Neural progenitor cell (in vitro differentiated cells): ENCODE data around the gene SEMA3C. TPM values are rescaled to one million over a fixed set of nuclear protein-coding genes. Genes with fewer than 3 reads are reported as not detected.

ENCODE experiments used
- DNase-seq: peaks from one replicate; pipeline ENCODE4 v3.0.0-alpha.2; 2016; ENCODE audit warnings: low spot score
- H2AFZ ChIP-seq: fragments of 200-600 bp; sonication (generic); replicated peaks from 2 replicates; pipeline ENCODE4 v1.6.1; 2016; ENCODE audit warnings: antibody characterized with exemption
- H3F3A ChIP-seq: fragments of 200-600 bp; sonication (generic); 2 replicates; pipeline ENCODE4 v1.6.1; 2016; ENCODE audit warnings: antibody characterized with exemption, low read depth
- H3K27ac ChIP-seq: fragments of 200-600 bp; sonication (generic); 2 replicates; pipeline ENCODE4 v1.5.1; 2016; ENCODE audit warnings: mild to moderate bottlenecking
- H3K27me3 ChIP-seq: fragments of 200-600 bp; sonication (generic); 2 replicates; pipeline ENCODE4 v1.6.1; 2016; ENCODE audit warnings: mild to moderate bottlenecking, moderate library complexity
- H3K36me3 ChIP-seq: fragments of 200-600 bp; sonication (generic); 2 replicates; pipeline ENCODE4 v1.5.1; 2016
- H3K4me1 ChIP-seq: fragments of 200-600 bp; sonication (generic); 2 replicates; pipeline ENCODE4 v1.6.1; 2016; ENCODE audit warnings: mixed run types
- H3K4me2 ChIP-seq: fragments of 200-600 bp; sonication (generic); 2 replicates; pipeline ENCODE4 v1.6.1; 2016
- H3K4me3 ChIP-seq: fragments of 200-600 bp; sonication (generic); 2 replicates; pipeline ENCODE4 v1.5.1; 2016
- H3K79me2 ChIP-seq: fragments of 200-600 bp; sonication (generic); 2 replicates; pipeline ENCODE4 v1.6.1; 2016; ENCODE audit warnings: low read depth
- H3K9ac ChIP-seq: fragments of 200-600 bp; sonication (generic); 2 replicates; pipeline ENCODE4 v1.6.1; 2016
- H3K9me3 ChIP-seq: fragments of 200-600 bp; sonication (generic); 2 replicates; pipeline ENCODE4 v1.5.1; 2016; ENCODE audit warnings: low read depth
- H4K20me1 ChIP-seq: fragments of 200-600 bp; sonication (generic); 2 replicates; pipeline ENCODE4 v1.6.1; 2016; ENCODE audit warnings: low read depth
- H3K27ac Mint-ChIP-seq: 3 replicates; pipeline ENCODE4 v1.8.0; 2021; ENCODE audit warnings: mixed read lengths
- H3K27me3 Mint-ChIP-seq: 2 replicates; pipeline ENCODE4 v1.8.0; 2022; ENCODE audit warnings: low read depth, mild to moderate bottlenecking, inconsistent platforms, moderate library complexity, mixed read lengths; ENCODE audit not compliant: insufficient read depth
- H3K36me3 Mint-ChIP-seq: 3 replicates; pipeline ENCODE4 v1.8.0; 2021; ENCODE audit warnings: mixed read lengths
- H3K4me1 Mint-ChIP-seq: 3 replicates; pipeline ENCODE4 v1.8.0; 2021; ENCODE audit warnings: mixed read lengths
- H3K4me3 Mint-ChIP-seq: 3 replicates; pipeline ENCODE4 v1.8.0; 2021; ENCODE audit warnings: mild to moderate bottlenecking, moderate library complexity, mixed read lengths
- H3K9me3 Mint-ChIP-seq: 3 replicates; pipeline ENCODE4 v1.8.0; 2020; ENCODE audit warnings: mixed read lengths
- CTCF ChIP-seq: fragments of 200-600 bp; sonication (generic); IDR thresholded peaks from 2 replicates; pipeline ENCODE4 v1.5.1; 2017; ENCODE audit warnings: antibody characterized with exemption, mild to moderate bottlenecking
- EZH2 ChIP-seq: fragments of 200-600 bp; sonication (generic); IDR thresholded peaks from 2 replicates; pipeline ENCODE4 v1.6.1; 2017; ENCODE audit warnings: antibody characterized with exemption, mild to moderate bottlenecking, moderate library complexity
- EZH2phosphoT487 ChIP-seq: fragments of 200-600 bp; sonication (generic); IDR thresholded peaks from 2 replicates; pipeline ENCODE4 v1.6.1; 2017; ENCODE audit warnings: antibody characterized with exemption
- total RNA-seq: library from RNA; depleted of rRNA; stranded (reverse); fragments of >200 nt; gene quantifications from 2 replicates; pipeline ENCODE4 v1.2.3, GENCODE V29; 2015; ENCODE audit warnings: low replicate concordance

SEMA3C gene
- total RNA-seq, 1 donor from 2014 or later: 0.54 TPM

DNA sequence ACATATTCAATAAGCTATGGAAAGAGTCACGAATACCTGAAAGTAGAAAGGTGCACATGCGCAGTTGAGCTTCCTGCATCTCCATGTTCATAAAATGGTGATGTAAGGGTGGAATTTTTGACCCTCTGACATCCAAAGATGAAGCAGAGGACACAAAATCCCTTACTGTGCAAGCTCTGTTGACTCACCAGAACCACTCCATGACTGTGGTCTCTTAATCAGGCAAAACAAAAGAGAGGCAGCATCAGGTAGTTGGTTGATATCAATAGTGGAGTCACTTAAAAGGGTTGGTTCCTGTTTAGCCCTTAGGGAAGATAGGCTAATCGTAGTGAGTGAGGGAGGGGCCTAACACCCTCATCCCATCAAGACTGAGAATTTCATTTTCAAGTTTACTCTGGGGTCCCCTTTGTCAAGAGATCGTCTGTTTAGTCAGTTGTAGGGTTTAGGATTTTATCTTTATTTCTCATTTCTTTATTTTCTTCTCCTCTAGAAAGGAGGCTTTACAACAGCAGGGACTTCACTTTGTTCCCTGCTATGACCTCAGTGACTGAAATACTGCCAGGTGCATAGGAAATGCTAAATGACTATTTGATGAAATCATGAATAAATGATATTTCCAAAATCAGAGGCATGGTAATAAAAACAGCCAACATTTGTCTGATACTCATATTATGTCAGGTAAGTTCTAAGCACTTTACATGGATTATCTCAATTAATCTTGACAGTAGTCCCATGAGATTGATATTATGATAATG is 182.3 kb downstream of the SEMA3C start:
- Histone ChIP-seq H3K27ac (no peak overlapping the region), H3F3A (no peaks in the 10 kb centered on the region), H2AFZ (no peak overlapping the region), H3K4me3 (no peak overlapping the region), H3K4me1 (no peaks in the 10 kb centered on the region), H3K4me2 (no peak overlapping the region), H3K79me2 (no peaks in the 10 kb centered on the region), H3K9ac (no peak overlapping the region), H3K27me3 (no peaks in the 10 kb centered on the region), H3K36me3 (no peaks in the 10 kb centered on the region), H3K9me3 (no peaks in the 10 kb centered on the region), H4K20me1 (no peaks in the 10 kb centered on the region)
- Mint-ChIP-seq H3K36me3 (no peaks in the 10 kb centered on the region), H3K27me3 (no peaks in the 10 kb centered on the region), H3K9me3 (peaks cover 3% of the 10 kb centered on the region), H3K4me1 (no peaks in the 10 kb centered on the region), H3K4me3 (no peak overlapping the region), H3K27ac (no peak overlapping the region)
- no peak for TF ChIP-seq EZH2phosphoT487
- no peak for TF ChIP-seq EZH2
- no peak for TF ChIP-seq CTCF
- no peak for DNase-seq

- Mint-ChIP-seq H3K9me3 (peaks cover 3% of the 10 kb centered on the region), H3K4me1 (no peaks in the 10 kb centered on the region), H3K36me3 (no peaks in the 10 kb centered on the region), H3K4me3 (no peak overlapping the region), H3K27me3 (peaks cover 2% of the 10 kb centered on the region), H3K27ac (no peak overlapping the region)
- H3F3A ChIP-seq: no peaks in the 10 kb centered on the region
- H3K9ac ChIP-seq: no peak overlapping the region
- H3K9me3 ChIP-seq: no peaks in the 10 kb centered on the region
- no peak for TF ChIP-seq EZH2phosphoT487
- no peak for TF ChIP-seq CTCF
- TF ChIP-seq EZH2: no peak
- H3K27me3 ChIP-seq: no peaks in the 10 kb centered on the region
- H4K20me1 ChIP-seq: no peaks in the 10 kb centered on the region
- H3K36me3 ChIP-seq: no peaks in the 10 kb centered on the region
- H3K79me2 ChIP-seq: no peaks in the 10 kb centered on the region
- H3K27ac ChIP-seq: no peak overlapping the region
- DNase-seq: no peak
- no peak overlapping the region for H3K4me2 ChIP-seq
- no peak overlapping the region for H2AFZ ChIP-seq
- H3K4me1 ChIP-seq: no peaks in the 10 kb centered on the region
- no peak overlapping the region for H3K4me3 ChIP-seq
These were observed 183.5 kb downstream of the SEMA3C start for GRCh38 chr7:80735330-80735729.

- Histone ChIP-seq H3K4me2 (no peak overlapping the region), H3K27ac (no peak overlapping the region), H3K9ac (no peak overlapping the region), H3K9me3 (no peaks in the 10 kb centered on the region), H3K4me3 (no peak overlapping the region), H3K79me2 (no peaks in the 10 kb centered on the region), H2AFZ (no peak overlapping the region), H3K36me3 (no peaks in the 10 kb centered on the region), H3K27me3 (no peaks in the 10 kb centered on the region), H4K20me1 (no peaks in the 10 kb centered on the region), H3F3A (no peaks in the 10 kb centered on the region), H3K4me1 (no peaks in the 10 kb centered on the region)
- Mint-ChIP-seq H3K27ac (no peak overlapping the region), H3K36me3 (no peaks in the 10 kb centered on the region), H3K27me3 (peaks cover 2% of the 10 kb centered on the region), H3K9me3 (peaks cover 3% of the 10 kb centered on the region), H3K4me1 (no peaks in the 10 kb centered on the region), H3K4me3 (no peak overlapping the region)
- TF ChIP-seq CTCF: no peak
- no peak for TF ChIP-seq EZH2phosphoT487
- no peak for TF ChIP-seq EZH2
- no peak for DNase-seq
These were observed 184.8 kb downstream of the SEMA3C start for GRCh38 chr7:80734011-80734410.
